Peyer's patch (tissue), 4 donors: ENCODE data around the gene DNAH17.

Experiments used
- POLR2A ChIP-seq, 2 donors: fragments of 450-650 bp; IDR thresholded peaks; one replicate each; pipeline ENCODE4 v1.5.1; 2017; ENCODE audit warnings: antibody characterized with exemption in 2 of 2, mild to moderate bottlenecking in 2 of 2, moderate library complexity in 2 of 2
- TF ChIP-seq, protein P1 (sequence below), 6 experiments: fragments of 450-650 bp in 4 of 6; fragments of 200-600 bp in 2 of 6; sonication (generic) in 1 of 6; IDR thresholded peaks; one replicate each; pipeline ENCODE4 v1.5.1; 2017 to 2019; ENCODE audit warnings: antibody characterized with exemption in 6 of 6, mild to moderate bottlenecking in 3 of 6, moderate library complexity in 1 of 6

GRCh38 chr17:78375401-78376151 lies 201.6 kb downstream of the DNAH17 start:
- TF ChIP-seq, protein P1, sequence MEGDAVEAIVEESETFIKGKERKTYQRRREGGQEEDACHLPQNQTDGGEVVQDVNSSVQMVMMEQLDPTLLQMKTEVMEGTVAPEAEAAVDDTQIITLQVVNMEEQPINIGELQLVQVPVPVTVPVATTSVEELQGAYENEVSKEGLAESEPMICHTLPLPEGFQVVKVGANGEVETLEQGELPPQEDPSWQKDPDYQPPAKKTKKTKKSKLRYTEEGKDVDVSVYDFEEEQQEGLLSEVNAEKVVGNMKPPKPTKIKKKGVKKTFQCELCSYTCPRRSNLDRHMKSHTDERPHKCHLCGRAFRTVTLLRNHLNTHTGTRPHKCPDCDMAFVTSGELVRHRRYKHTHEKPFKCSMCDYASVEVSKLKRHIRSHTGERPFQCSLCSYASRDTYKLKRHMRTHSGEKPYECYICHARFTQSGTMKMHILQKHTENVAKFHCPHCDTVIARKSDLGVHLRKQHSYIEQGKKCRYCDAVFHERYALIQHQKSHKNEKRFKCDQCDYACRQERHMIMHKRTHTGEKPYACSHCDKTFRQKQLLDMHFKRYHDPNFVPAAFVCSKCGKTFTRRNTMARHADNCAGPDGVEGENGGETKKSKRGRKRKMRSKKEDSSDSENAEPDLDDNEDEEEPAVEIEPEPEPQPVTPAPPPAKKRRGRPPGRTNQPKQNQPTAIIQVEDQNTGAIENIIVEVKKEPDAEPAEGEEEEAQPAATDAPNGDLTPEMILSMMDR (IDR thresholded peaks at IDR 0.05): no peak
- TF ChIP-seq POLR2A (IDR thresholded peaks at IDR 0.05): no peak
